HEK293T (cell line): Measurements from ENCODE around the gene SLC25A36.

Experiments used
- ARNT ChIP-seq: fragments of 450-650 bp; IDR thresholded peaks from 2 replicates; pipeline ENCODE4 v1.6.1; 2017; ENCODE audit warnings: mild to moderate bottlenecking
- BHLHE40 ChIP-seq: fragments of 450-650 bp; IDR thresholded peaks from 2 replicates; pipeline ENCODE4 v1.6.1; 2016; ENCODE audit warnings: mild to moderate bottlenecking, moderate library complexity, borderline replicate concordance
- CTBP1 ChIP-seq: fragments of 450-650 bp; IDR thresholded peaks from 2 replicates; pipeline ENCODE4 v1.6.1; 2016; ENCODE audit warnings: borderline replicate concordance
- FOXA1 ChIP-seq: fragments of 450-650 bp; IDR thresholded peaks from 2 replicates; pipeline ENCODE4 v1.6.1; 2016; ENCODE audit warnings: mild to moderate bottlenecking
- FOXM1 ChIP-seq: fragments of 450-650 bp; IDR thresholded peaks from 2 replicates; pipeline ENCODE4 v1.6.1; 2017; ENCODE audit warnings: mild to moderate bottlenecking, borderline replicate concordance
- LEF1 ChIP-seq: fragments of 450-650 bp; IDR thresholded peaks from 2 replicates; pipeline ENCODE4 v1.6.1; 2017; ENCODE audit warnings: mild to moderate bottlenecking, borderline replicate concordance
- SP1 ChIP-seq: fragments of 450-650 bp; IDR thresholded peaks from 2 replicates; pipeline ENCODE4 v1.6.1; 2017
- ZNF384 ChIP-seq: fragments of 450-650 bp; IDR thresholded peaks from 2 replicates; pipeline ENCODE4 v1.6.1; 2016
- TF ChIP-seq, protein P1 (sequence below): fragments of 450-650 bp; IDR thresholded peaks from 2 replicates; pipeline ENCODE4 v1.6.1; 2016

DNA sequence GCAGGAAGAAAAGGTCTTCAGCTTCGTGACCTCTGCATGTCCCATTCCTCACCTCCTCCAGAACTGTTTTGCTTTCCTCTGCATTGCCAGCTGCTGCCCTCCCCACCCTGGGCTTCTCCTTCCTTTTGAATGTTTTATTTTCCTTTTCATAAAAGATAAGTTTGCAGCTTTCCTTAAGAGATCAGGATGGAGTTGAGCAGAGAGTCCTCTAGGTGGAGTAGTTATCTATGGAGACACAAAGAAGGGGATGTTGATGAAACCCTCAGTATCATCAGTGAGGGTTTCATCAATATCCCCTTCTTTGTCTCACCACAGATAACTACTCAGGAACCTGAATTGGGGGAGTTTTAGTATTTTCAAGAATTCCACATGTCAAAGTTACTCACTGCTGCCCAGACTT lies 19.0 kb upstream of the SLC25A36 start:
- TF ChIP-seq BHLHE40 (no peak), CTBP1 (no peak), FOXA1 (no peak), LEF1 (no peak), SP1 (no peak), ZNF384 (no peak), FOXM1 (no peak), ARNT (no peak)
- TF ChIP-seq, protein P1, sequence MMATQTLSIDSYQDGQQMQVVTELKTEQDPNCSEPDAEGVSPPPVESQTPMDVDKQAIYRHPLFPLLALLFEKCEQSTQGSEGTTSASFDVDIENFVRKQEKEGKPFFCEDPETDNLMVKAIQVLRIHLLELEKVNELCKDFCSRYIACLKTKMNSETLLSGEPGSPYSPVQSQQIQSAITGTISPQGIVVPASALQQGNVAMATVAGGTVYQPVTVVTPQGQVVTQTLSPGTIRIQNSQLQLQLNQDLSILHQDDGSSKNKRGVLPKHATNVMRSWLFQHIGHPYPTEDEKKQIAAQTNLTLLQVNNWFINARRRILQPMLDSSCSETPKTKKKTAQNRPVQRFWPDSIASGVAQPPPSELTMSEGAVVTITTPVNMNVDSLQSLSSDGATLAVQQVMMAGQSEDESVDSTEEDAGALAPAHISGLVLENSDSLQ = no peak
